Osteoblast (primary cell): ENCODE results near the gene RSRC2. TPM values are rescaled to one million over a fixed set of nuclear protein-coding genes. Genes with fewer than 3 reads are reported as not detected.
"Not testable (repeated sequence)": the region's sequence is repeated elsewhere in the genome, so short reads cannot be mapped to it uniquely, and the experiment has no call there.

Experiments
- DNase-seq: peaks from one replicate; pipeline ENCODE4 v3.0.0; 2011; ENCODE audit warnings: low spot score, mixed read lengths; ENCODE audit not compliant: insufficient read length; ENCODE audit errors: missing footprints
- H2AFZ ChIP-seq: 2 replicates; pipeline ENCODE4 v1.6.0; 2011; ENCODE audit warnings: mild to moderate bottlenecking, low read length
- H3K27ac ChIP-seq: 2 replicates; pipeline ENCODE4 v1.5.1; 2011; ENCODE audit warnings: mild to moderate bottlenecking, low read depth, low read length, moderate library complexity
- H3K27me3 ChIP-seq: 2 replicates; pipeline ENCODE4 v1.6.0; 2012; ENCODE audit warnings: mild to moderate bottlenecking, control low read depth, inconsistent platforms, low read length, moderate library complexity; ENCODE audit not compliant: insufficient read depth
- H3K36me3 ChIP-seq: 2 replicates; pipeline ENCODE4 v1.5.1; 2011; ENCODE audit warnings: mild to moderate bottlenecking, low read length, control low read depth, moderate library complexity; ENCODE audit not compliant: insufficient read depth
- H3K4me1 ChIP-seq: 2 replicates; pipeline ENCODE4 v1.5.1; 2011; ENCODE audit warnings: mild to moderate bottlenecking, low read length, control low read depth, moderate library complexity; ENCODE audit not compliant: insufficient read depth
- H3K4me2 ChIP-seq: 2 replicates; pipeline ENCODE4 v1.6.0; 2011; ENCODE audit warnings: mild to moderate bottlenecking, low read length; ENCODE audit not compliant: insufficient read depth
- H3K4me3 ChIP-seq: fragments of 200-600 bp; sonication (generic); 3 replicates; pipeline ENCODE4 v1.5.1; 2012; ENCODE audit warnings: mild to moderate bottlenecking, low read length, inconsistent platforms; ENCODE audit not compliant: insufficient read depth
- H3K79me2 ChIP-seq: 2 replicates; pipeline ENCODE4 v1.6.0; 2012; ENCODE audit warnings: mild to moderate bottlenecking, low read length, control low read depth, inconsistent platforms; ENCODE audit not compliant: insufficient read depth
- H3K9me3 ChIP-seq: 2 replicates; pipeline ENCODE4 v1.5.1; 2011; ENCODE audit warnings: low read depth, low read length, control low read depth
- H4K20me1 ChIP-seq: 2 replicates; pipeline ENCODE4 v1.6.0; 2012; ENCODE audit warnings: mild to moderate bottlenecking, low read length, control low read depth; ENCODE audit not compliant: insufficient read depth
- CTCF ChIP-seq: IDR thresholded peaks from 2 replicates; pipeline ENCODE4 v1.5.1; 2011; ENCODE audit warnings: mild to moderate bottlenecking, low read depth, low read length, moderate library complexity; ENCODE audit errors: extremely low read depth
- total RNA-seq: library from RNA; depleted of rRNA; stranded (reverse); fragments of >200 nt; gene quantifications from 2 replicates; pipeline ENCODE4 v1.2.3, GENCODE V29; 2012

RSRC2 gene
- total RNA-seq, 1 donor: 43.1 TPM

GRCh38 chr12:122513660-122514059, 13.1 kb downstream of the RSRC2 start:
- H4K20me1 ChIP-seq: peaks cover 58% of the 10 kb centered on the region
- H3K9me3 ChIP-seq: no peaks in the 10 kb centered on the region
- H3K4me3 ChIP-seq: no peak overlapping the region
- H3K27me3 ChIP-seq: no peaks in the 10 kb centered on the region
- peaks cover 94% of the 10 kb centered on the region for H3K36me3 ChIP-seq
- DNase-seq: no peak
- peak overlapping the region; percentile 33 for H3K27ac ChIP-seq
- H3K4me1 ChIP-seq: peaks cover 15% of the 10 kb centered on the region
- no peak for TF ChIP-seq CTCF
- peaks cover 81% of the 10 kb centered on the region for H3K79me2 ChIP-seq
- H2AFZ ChIP-seq: no peak overlapping the region
- H3K4me2 ChIP-seq: no peak overlapping the region

- not testable (repeated sequence) for H3K27me3 ChIP-seq, H3K27ac ChIP-seq, H3K9me3 ChIP-seq, H3K4me1 ChIP-seq, DNase-seq, H3K4me2 ChIP-seq, H2AFZ ChIP-seq, H3K4me3 ChIP-seq
- Histone ChIP-seq H4K20me1 (peaks cover 63% of the 10 kb centered on the region), H3K79me2 (peaks cover 86% of the 10 kb centered on the region), H3K36me3 (peaks cover 95% of the 10 kb centered on the region)
These were observed 13.7 kb downstream of the RSRC2 start for GRCh38 chr12:122513028-122513427.

GRCh38 chr12:122508163-122508562, 18.6 kb downstream of the RSRC2 start:
- no peak for TF ChIP-seq CTCF
- Histone ChIP-seq H3K27ac (no peak overlapping the region), H3K27me3 (no peaks in the 10 kb centered on the region), H3K9me3 (no peaks in the 10 kb centered on the region), H3K79me2 (peaks cover 54% of the 10 kb centered on the region), H3K4me1 (no peaks in the 10 kb centered on the region), H2AFZ (no peak overlapping the region), H3K4me3 (no peak overlapping the region), H3K36me3 (peaks cover 98% of the 10 kb centered on the region), H4K20me1 (peaks cover 49% of the 10 kb centered on the region), H3K4me2 (no peak overlapping the region)
- no peak for DNase-seq

GRCh38 chr12:122506393-122506938, 20.3 kb downstream of the RSRC2 start:
- Histone ChIP-seq H3K79me2 (peaks cover 40% of the 10 kb centered on the region), H3K4me2 (no peak overlapping the region), H3K27ac (no peak overlapping the region), H3K27me3 (no peaks in the 10 kb centered on the region), H3K4me3 (no peak overlapping the region), H4K20me1 (peaks cover 39% of the 10 kb centered on the region), H3K36me3 (peaks cover 90% of the 10 kb centered on the region), H3K9me3 (no peaks in the 10 kb centered on the region), H2AFZ (no peak overlapping the region), H3K4me1 (no peaks in the 10 kb centered on the region)
- no peak for DNase-seq
- TF ChIP-seq CTCF: no peak
